HFFc6 (cell line): ENCODE measurements around the gene IGF2BP3. TPM values are rescaled to one million over a fixed set of nuclear protein-coding genes. Genes with fewer than 3 reads are reported as not detected.
"Not testable (repeated sequence)": the region's sequence is repeated elsewhere in the genome, so short reads cannot be mapped to it uniquely, and the experiment has no call there.

Experiments
- DNase-seq: peaks from one replicate; pipeline ENCODE4 v3.0.0-alpha.2; 2018
- H3K27ac Mint-ChIP-seq: 2 replicates; pipeline ENCODE4 v1.8.0; 2020; ENCODE audit warnings: mild to moderate bottlenecking, mixed read lengths
- H3K27me3 Mint-ChIP-seq: 2 replicates; pipeline ENCODE4 v1.8.0; 2021; ENCODE audit warnings: mild to moderate bottlenecking, moderate library complexity, mixed read lengths; ENCODE audit not compliant: insufficient read depth
- H3K36me3 Mint-ChIP-seq: 2 replicates; pipeline ENCODE4 v1.8.0; 2021; ENCODE audit warnings: low read depth, mixed read lengths
- H3K4me1 Mint-ChIP-seq: 2 replicates; pipeline ENCODE4 v1.8.0; 2020; ENCODE audit warnings: low read depth, mixed read lengths
- H3K4me3 Mint-ChIP-seq: 2 replicates; pipeline ENCODE4 v1.8.0; 2020; ENCODE audit warnings: mild to moderate bottlenecking, moderate library complexity, mixed read lengths
- H3K9me3 Mint-ChIP-seq: 2 replicates; pipeline ENCODE4 v1.8.0; 2020; ENCODE audit warnings: mild to moderate bottlenecking, mixed read lengths
- long read RNA-seq: library from polyadenylated mRNA; unstranded; transcript quantifications from one replicate; pipeline ENCODE4 v2.0.0, GENCODE V29; 2019
- total RNA-seq, 6 experiments: library from RNA; stranded (reverse); fragmentation: NEBNext Ultra II Directional; extraction: Animal tissue kit (Norgen Biotek cat#: 25700); gene quantifications; 2 replicates in 1 of 6; 3 replicates in 5 of 6; pipeline ENCODE4 v1.2.3, GENCODE V29; 2021
- TF ChIP-seq, protein P1 (sequence below): fragments of 200-600 bp; sonication (generic); IDR thresholded peaks from 2 replicates; pipeline ENCODE4 v1.5.0; 2021; ENCODE audit warnings: antibody characterized with exemption, mild to moderate bottlenecking

IGF2BP3 gene
- total RNA-seq = 10 to 100 TPM; 23.8 to 33.1 (median 31.0) TPM
- long read RNA-seq, full-length matches to known transcripts = 10 of 25 reads
- long read RNA-seq, partial matches to known transcripts = 2 of 25 reads
- long read RNA-seq, other reads (novel, unspliced or antisense) = 13 of 25 reads

GRCh38 chr7:23470330-23471105 lies at the start of gene IGF2BP3:
TSS of gene IGF2BP3 (minus strand) at chr7:23470491. CDS start at chr7:23470110, 381 bp downstream.
- DNase-seq = peak; percentile 93
- H3K36me3 Mint-ChIP-seq = no peaks in the 10 kb centered on the region; the same call in 1 of the 2 replicates
- TF ChIP-seq, protein P1, sequence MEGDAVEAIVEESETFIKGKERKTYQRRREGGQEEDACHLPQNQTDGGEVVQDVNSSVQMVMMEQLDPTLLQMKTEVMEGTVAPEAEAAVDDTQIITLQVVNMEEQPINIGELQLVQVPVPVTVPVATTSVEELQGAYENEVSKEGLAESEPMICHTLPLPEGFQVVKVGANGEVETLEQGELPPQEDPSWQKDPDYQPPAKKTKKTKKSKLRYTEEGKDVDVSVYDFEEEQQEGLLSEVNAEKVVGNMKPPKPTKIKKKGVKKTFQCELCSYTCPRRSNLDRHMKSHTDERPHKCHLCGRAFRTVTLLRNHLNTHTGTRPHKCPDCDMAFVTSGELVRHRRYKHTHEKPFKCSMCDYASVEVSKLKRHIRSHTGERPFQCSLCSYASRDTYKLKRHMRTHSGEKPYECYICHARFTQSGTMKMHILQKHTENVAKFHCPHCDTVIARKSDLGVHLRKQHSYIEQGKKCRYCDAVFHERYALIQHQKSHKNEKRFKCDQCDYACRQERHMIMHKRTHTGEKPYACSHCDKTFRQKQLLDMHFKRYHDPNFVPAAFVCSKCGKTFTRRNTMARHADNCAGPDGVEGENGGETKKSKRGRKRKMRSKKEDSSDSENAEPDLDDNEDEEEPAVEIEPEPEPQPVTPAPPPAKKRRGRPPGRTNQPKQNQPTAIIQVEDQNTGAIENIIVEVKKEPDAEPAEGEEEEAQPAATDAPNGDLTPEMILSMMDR = no peak

GRCh38 chr7:23514755-23515154 lies 44.5 kb upstream of the IGF2BP3 start:
- TF ChIP-seq, protein P1 = no peak
- Mint-ChIP-seq H3K4me1 (no peaks in the 10 kb centered on the region), H3K36me3 (peaks cover 49% of the 10 kb centered on the region), H3K9me3 (no peaks in the 10 kb centered on the region), H3K27ac (no peak overlapping the region), H3K27me3 (peaks cover 3% of the 10 kb centered on the region; the same call in 1 of the 2 replicates), H3K4me3 (no peak overlapping the region)
- no peak for DNase-seq

More at GRCh38 chr7:23470330-23471105, at the start of gene IGF2BP3:
- Mint-ChIP-seq H3K4me1 (peaks cover 53% of the 10 kb centered on the region), H3K4me3 (peak within 1 kb of the TSS; percentile 88), H3K27me3 (peaks cover 18% of the 10 kb centered on the region), H3K9me3 (no peaks in the 10 kb centered on the region), H3K27ac (peak within 1 kb of the TSS; percentile 89)

GRCh38 chr7:23513746-23514145 lies 43.5 kb upstream of the IGF2BP3 start:
- not testable (repeated sequence) for H3K27me3 Mint-ChIP-seq, H3K9me3 Mint-ChIP-seq, H3K27ac Mint-ChIP-seq, DNase-seq, H3K4me1 Mint-ChIP-seq, H3K4me3 Mint-ChIP-seq
- H3K36me3 Mint-ChIP-seq = peaks cover 46% of the 10 kb centered on the region

GRCh38 chr7:23494009-23494408 lies 23.7 kb upstream of the IGF2BP3 start:
- Mint-ChIP-seq H3K27ac (no peak overlapping the region), H3K4me3 (no peak overlapping the region), H3K9me3 (no peaks in the 10 kb centered on the region), H3K36me3 (no peaks in the 10 kb centered on the region), H3K4me1 (peaks cover 13% of the 10 kb centered on the region; the same call in 1 of the 2 replicates), H3K27me3 (no peaks in the 10 kb centered on the region; the same call in none of the 2 replicates)
- no peak for DNase-seq
- TF ChIP-seq, protein P1 = no peak

- peaks cover 13% of the 10 kb centered on the region; the same call in 1 of the 2 replicates for H3K4me1 Mint-ChIP-seq
- peak overlapping the region; percentile 88 for H3K4me3 Mint-ChIP-seq
- H3K27me3 Mint-ChIP-seq = no peaks in the 10 kb centered on the region; the same call in none of the 2 replicates
- H3K36me3 Mint-ChIP-seq = no peaks in the 10 kb centered on the region
- TF ChIP-seq, protein P1 = no peak
- peak overlapping the region; percentile 94 for H3K27ac Mint-ChIP-seq
- no peaks in the 10 kb centered on the region for H3K9me3 Mint-ChIP-seq
- no peak for DNase-seq
Measured at GRCh38 chr7:23491502-23491901, 21.2 kb upstream of the IGF2BP3 start.
